ENCODE data around the gene COL23A1.

GRCh38 chr5:178238711-178239592 lies 351.2 kb downstream of the COL23A1 start:
- TF ChIP-seq EZH2 (IDR thresholded peaks at IDR 0.05): no peak
- TF ChIP-seq POLR2AphosphoS5 (IDR thresholded peaks at IDR 0.05; ENCODE audit: borderline replicate concordance, low read depth, low read length): no peak
- TF ChIP-seq FOXP2 (optimal IDR thresholded peaks at IDR 0.05; ENCODE audit: control extremely low read depth, extremely low read length, insufficient read depth): no peak

Data from SK-N-MC (cell line).